ENCODE results near the gene ANKRD22. TPM values are rescaled to one million over a fixed set of nuclear protein-coding genes. Genes with fewer than 3 reads are reported as not detected.
A peak's percentile ranks its signal among the peaks of the same experiment; 100 is the strongest.

The ANKRD22 gene
- not detected for polyA plus RNA-seq (2013, experiment 1 of 2; ENCODE audit: insufficient read length)
- 0.06 TPM for polyA plus RNA-seq (2013, experiment 2 of 2; ENCODE audit: insufficient read length)

GRCh38 chr10:88851706-88852105 is at the start of gene ANKRD22:
TSS of gene ANKRD22 (minus strand) at chr10:88851844. CDS start at chr10:88851607, 237 bp downstream.
- DNase-seq: peak; percentile 26

GRCh38 chr10:88899886-88900285 is 48.2 kb upstream of the ANKRD22 start:
- no peak for DNase-seq

DNA sequence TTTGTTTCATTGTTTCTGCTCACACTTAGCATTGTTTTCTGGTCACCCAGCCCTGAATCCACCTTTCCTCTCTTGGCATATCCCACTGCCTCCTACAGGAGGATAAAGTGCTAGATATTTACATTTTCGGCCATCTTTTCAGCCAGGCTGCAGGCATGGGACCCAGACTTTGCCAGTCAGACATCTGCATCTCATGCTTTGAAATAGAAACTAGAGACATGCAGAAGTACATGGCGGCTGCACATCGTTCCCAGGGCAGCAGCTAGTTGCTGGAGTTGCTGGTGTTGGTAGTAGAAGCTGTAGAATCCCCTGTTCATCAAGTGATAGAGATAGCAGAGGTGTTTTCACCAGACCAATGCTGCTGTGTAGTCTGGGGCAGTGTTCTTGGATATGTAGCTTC is 47.1 kb upstream of the ANKRD22 start:
- DNase-seq: no peak

- DNase-seq: no peak
Observed at GRCh38 chr10:88896994-88897853, 45.6 kb upstream of the ANKRD22 start.

GRCh38 chr10:88896372-88896993 is 44.8 kb upstream of the ANKRD22 start:
- no peak for DNase-seq

DNA sequence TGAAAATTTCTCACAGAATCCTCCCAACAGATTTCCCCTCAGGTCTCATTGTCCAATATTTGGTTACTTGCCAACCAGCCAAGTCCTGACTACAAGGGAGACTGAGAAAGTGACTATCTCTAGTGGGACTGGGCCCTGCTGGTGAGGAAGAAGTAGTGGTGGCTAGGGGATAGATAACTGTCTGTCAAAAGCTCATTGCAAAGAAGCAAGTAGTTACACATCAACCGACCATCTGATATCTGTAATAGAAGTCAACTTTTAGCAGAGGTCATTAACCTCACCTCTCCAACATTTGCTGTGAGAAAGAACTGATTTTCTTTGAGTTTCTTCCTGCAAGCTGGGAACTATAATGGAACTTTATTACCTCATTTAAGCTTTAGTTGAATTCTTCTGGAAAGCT is 43.6 kb upstream of the ANKRD22 start:
- no peak for DNase-seq

DNA sequence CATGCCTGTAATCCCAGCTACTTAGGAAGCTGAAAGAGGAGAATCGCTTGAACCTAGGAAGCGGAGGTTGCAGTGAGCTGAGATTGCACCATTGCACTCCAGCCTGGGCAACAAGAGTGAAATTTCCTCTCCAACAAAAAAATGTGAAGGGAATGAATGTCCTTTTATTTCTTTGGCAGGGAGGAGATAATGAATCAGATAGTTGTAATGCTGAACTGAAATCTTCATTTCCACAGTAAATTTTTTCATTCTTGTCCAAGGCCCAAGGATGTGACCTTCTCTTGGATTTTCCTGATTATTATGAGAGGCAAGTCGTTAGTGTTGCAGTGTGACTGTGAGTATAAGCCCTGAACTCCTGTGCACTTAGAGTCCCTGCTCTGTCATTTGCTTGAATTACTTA is 42.0 kb upstream of the ANKRD22 start:
- peak; percentile 52 for DNase-seq

- peak; percentile 71 for DNase-seq
Observed at GRCh38 chr10:88892222-88892967, 40.8 kb upstream of the ANKRD22 start.

DNA sequence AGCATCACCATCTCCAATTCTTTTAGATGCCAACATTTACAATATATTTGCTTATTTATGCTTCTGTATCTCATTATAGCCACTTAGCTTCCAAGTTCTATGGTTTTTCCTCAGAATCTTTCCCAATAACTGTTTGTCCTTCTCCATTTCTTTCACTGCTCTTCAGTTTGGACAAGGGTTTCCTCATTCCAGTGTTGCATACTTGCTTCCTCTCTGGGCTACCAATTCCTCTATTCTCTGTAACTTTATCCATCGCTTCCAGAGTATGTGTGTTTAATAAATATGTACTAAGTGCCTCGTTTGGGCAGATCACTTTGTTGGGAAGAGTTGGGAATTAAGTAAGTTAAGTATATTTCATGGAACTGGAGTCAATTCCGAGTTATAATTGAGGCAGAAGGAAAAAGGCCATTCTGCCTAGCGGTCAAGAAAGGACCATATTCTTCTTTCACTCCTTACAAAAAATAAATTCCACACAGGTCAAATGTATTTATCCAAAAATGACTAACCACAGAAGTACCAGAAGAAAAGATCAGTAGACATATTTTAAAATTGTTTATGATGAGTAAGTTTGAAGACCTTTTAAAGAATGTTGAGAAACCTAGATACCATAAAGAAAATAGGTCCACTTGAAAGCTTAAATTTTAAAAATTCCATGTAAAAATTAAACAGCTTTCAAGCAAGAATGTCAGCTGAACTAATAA is 39.2 kb upstream of the ANKRD22 start:
- DNase-seq: no peak

DNA sequence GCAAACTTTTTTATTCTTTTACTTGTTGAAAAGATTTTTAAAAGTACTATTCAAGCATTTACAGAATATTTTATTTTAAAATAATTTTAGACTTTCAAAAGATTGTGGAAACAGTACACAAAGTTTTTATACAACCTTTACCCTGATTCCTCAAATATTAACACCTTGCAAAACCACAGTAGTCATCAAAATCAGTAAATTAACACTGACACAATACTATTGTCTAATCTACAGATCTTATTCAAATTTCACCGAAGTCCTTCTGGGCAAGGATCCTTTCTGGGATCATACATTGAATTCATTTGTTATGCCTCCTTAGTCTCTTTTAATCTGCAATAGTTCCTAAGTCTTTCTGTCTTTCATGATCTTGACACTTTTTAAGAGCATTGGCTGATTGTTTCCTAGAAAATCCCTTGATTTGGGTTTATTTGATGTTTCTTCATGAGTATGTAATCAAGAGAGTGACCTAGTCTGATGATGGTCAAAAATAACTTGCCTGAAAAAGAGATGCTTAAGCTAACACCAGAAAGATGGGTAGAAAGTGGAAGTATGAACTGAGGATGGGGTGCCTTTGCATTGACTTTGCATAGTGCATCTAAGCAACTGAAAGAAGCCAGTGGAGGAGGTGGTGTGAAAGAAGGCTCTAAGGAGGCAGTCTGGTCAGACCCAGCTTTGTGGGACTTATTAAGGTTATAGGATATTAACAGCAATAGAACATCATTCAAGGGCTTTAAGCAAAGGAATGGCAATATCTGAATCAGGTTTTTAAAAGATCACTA is 38.1 kb upstream of the ANKRD22 start:
- no peak for DNase-seq

DNA sequence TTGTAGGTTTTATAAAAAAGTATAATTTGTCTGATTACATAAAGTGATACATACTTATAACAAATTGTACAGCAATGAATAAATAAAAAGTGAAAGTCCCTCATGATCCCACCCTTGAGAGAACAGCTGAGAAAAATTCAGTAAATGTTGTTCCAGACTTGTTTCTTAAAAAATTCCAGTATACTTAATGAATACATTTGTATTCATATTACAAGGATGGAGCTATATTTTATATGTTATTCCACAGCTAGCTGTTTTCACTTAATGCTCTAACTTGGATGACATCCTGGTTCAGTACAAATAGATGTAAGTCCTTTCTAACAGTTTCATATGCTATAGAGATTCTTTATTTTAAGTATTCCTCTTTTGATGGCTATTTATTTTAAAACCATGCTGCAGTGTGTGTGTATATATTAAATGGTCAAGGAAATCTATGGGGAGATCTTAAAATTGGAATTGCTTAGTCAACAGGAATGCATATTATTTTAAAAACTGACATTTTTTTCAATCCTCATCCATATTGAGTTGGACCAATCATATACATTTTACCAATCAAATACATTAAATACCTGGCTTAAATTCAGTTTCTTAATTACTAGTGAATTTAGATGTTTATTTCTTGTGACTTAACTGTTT is 37.3 kb upstream of the ANKRD22 start:
- DNase-seq: no peak

DNA sequence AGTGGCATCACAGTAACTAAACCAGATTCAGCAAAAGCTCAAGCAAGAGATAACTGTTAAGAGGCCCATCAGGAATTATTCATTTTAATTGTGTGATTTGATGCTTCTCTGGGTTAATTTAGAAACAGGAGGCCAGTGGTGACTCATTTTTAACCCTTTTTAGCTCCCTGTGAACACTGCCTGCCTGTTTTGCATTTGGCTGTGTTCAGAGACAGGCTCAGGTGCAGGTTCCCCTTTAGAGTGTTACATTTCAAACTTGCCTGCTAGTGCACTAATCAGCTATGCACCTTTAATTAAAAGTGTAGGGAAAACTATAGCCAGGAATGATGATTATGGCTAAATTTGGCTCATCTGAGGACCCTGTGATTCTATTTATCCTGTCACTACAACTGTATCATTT is 34.9 kb upstream of the ANKRD22 start:
- DNase-seq: no peak

DNA sequence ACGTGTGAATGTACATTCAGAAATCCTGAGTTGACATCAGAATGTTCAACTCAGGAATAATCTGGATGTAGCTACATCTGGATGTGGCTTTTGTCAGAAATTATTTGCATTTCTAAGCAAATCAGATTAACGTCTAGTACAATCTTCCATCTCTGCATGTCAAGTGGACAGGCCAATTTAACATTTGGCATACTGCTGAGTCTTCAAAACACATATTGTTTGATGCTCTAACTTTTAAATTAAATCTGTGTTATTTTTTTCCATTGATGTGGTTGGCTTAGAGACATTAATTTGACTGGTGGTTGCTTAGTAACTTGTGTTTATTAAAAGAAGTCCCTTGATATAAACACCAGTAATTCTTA is 31.8 kb upstream of the ANKRD22 start:
- no peak for DNase-seq

DNA sequence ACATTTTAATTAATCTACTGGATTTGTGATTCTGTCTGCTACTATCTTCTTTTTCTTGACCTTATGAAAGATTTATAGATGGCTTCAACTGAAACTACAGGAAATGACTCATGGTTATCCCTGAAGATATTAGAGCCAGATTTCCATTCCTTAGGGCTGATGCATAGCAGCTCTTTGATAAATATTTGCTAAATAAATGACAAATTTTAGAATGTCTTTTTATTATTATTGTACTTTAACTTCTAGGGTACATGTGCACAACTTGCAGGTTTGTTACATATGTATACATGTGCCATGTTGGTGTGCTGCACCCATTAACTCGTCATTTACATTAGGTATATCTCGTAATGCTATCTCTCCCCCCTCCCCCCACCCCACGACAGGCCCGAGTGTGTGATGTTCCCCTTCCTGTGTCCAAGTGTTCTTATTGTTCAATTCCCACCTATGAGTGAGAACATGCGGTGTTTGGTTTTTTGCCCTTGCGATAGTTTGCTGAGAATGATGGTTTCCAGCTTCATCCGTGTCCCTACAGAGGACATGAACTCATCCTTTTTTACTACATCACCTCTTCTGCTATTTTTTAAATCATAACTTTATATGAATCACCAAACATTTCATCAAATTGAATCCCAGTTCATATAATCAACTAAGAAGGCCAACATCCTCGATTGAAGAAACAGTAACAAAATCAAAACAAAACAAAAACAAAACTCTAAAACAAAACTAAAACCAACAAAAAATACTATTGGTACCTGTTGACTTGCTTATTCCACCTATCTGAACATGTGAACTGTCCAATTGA is 31.2 kb upstream of the ANKRD22 start:
- peak; percentile 83 for DNase-seq

GRCh38 chr10:88881922-88882645 is 30.4 kb upstream of the ANKRD22 start:
- DNase-seq: no peak

GRCh38 chr10:88881320-88881719 is 29.7 kb upstream of the ANKRD22 start:
- DNase-seq: no peak

DNA sequence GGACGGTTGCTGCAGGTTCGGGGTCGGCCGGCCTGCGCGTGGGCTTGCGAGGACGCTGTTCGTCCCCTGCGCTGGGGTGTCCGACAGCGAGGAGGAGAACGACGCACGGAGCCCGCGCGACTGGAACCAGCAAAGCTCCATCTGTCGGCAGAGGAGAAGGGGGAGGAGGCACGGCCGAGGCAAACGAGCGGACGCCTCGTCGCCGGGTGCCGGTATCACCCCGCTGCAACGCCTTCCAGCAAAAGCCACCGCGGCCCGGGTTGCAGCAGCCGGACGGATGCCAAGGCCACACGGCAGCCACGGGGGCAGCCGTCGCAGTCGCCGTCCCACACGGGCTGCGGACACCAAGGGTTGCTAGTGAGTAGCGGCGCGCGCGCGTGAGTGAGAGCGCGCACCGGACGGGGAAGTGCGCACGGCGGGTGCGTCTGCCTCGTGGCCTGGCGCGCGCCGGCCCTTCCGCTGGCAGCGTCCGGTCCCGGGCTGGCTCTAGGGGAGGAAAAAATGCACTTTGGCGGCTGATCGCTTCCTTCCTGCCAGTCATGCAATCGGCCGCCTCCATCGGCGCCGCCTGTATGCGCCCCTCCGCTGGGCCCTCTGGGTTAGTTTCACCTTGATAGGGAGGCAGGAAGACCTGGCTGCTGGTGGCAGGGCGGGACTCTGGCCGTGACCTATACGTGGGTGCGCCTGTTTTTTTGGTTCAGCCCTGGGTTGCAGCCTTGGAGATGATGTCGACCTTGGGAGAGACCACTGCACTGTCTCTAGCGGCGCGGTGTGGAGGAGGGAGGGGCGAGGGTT is 28.8 kb upstream of the ANKRD22 start:
- DNase-seq: peak; percentile 65

- no peak for DNase-seq
Observed at GRCh38 chr10:88879534-88880281, 28.1 kb upstream of the ANKRD22 start, which contains the start of gene STAMBPL1. TSS of gene STAMBPL1 (plus strand) at chr10:88880245. CDS start at chr10:88901709, 21,464 bp downstream.
